Gastrocnemius medialis (tissue), 4 donors: ENCODE measurements around the gene ANKRD34B.

ENCODE experiments used
- POLR2A ChIP-seq, 2 donors: fragments of 450-650 bp; IDR thresholded peaks; one replicate each; pipeline ENCODE4 v1.6.1; 2017; ENCODE audit warnings: antibody characterized with exemption in 2 of 2, mild to moderate bottlenecking in 2 of 2, moderate library complexity in 2 of 2
- TF ChIP-seq, protein P1 (sequence below), 5 experiments: fragments of 450-650 bp in 3 of 5; fragments of 200-600 bp in 2 of 5; sonication (generic) in 2 of 5; IDR thresholded peaks in 4 of 5; conservative IDR thresholded peaks in 1 of 5; 1 replicate in 4 of 5; 2 replicates in 1 of 5; pipeline ENCODE4 v1.5.1; 2016 to 2019; ENCODE audit warnings: antibody characterized with exemption in 5 of 5, mild to moderate bottlenecking in 3 of 5, moderate library complexity in 3 of 5

DNA sequence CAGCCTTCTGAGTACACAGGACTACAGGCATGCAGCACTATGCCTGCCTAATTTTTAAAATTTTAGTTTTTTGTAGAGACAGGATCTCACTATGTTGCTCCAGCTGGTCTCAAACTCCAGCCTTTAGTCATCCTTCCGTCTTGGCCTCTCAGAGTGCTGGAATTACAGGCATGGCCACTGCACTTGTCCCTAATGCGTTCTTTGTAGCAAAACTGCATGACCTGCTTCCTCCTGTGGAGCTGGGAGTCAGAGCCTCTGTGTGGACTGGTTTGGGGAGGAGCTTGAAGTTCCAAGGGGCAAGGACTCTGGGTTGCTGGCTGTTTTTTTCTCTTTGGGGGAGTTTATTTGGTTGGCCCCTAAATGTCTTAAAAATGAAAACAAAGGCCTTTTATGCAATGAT is 22.7 kb upstream of the ANKRD34B start:
- TF ChIP-seq, protein P1, sequence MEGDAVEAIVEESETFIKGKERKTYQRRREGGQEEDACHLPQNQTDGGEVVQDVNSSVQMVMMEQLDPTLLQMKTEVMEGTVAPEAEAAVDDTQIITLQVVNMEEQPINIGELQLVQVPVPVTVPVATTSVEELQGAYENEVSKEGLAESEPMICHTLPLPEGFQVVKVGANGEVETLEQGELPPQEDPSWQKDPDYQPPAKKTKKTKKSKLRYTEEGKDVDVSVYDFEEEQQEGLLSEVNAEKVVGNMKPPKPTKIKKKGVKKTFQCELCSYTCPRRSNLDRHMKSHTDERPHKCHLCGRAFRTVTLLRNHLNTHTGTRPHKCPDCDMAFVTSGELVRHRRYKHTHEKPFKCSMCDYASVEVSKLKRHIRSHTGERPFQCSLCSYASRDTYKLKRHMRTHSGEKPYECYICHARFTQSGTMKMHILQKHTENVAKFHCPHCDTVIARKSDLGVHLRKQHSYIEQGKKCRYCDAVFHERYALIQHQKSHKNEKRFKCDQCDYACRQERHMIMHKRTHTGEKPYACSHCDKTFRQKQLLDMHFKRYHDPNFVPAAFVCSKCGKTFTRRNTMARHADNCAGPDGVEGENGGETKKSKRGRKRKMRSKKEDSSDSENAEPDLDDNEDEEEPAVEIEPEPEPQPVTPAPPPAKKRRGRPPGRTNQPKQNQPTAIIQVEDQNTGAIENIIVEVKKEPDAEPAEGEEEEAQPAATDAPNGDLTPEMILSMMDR (IDR thresholded peaks at IDR 0.05 in 4 of 5, conservative IDR thresholded peaks at IDR 0.05 in 1 of 5), result no peak
- no peak for TF ChIP-seq POLR2A (IDR thresholded peaks at IDR 0.05)
